HL-60 (cell line): ENCODE results near the gene PTGES2.

ENCODE experiments used
- DNase-seq, 2 experiments: peaks; one replicate each; pipeline ENCODE4 v3.0.0-alpha.2; 2010 to 2020; ENCODE audit warnings: low read depth in 1 of 2, low spot score in 1 of 2
- H3K27ac ChIP-seq: fragments of 250-450 bp; sonication (Bioruptor Pico); replicated peaks from 2 replicates; pipeline ENCODE4 v1.5.1; 2020; ENCODE audit warnings: mild to moderate bottlenecking, moderate library complexity
- H3K27me3 ChIP-seq: fragments of 250-450 bp; sonication (Bioruptor Pico); 2 replicates; pipeline ENCODE4 v1.5.1; 2021; ENCODE audit warnings: mild to moderate bottlenecking, moderate library complexity; ENCODE audit not compliant: insufficient read depth, poor library complexity, severe bottlenecking
- H3K4me3 ChIP-seq: replicated peaks from 2 replicates; pipeline ENCODE4 v1.5.1; 2011; ENCODE audit warnings: mild to moderate bottlenecking, control low read depth, low read length; ENCODE audit not compliant: insufficient read depth
- CTCF ChIP-seq: IDR thresholded peaks from one replicate; pipeline ENCODE4 v1.5.1; 2011; ENCODE audit warnings: low read length, control low read depth, inconsistent platforms; ENCODE audit not compliant: insufficient read depth
- GABPA ChIP-seq: IDR thresholded peaks from 2 replicates; pipeline ENCODE4 v1.6.1; 2012; ENCODE audit warnings: low read depth
- POLR2AphosphoS5 ChIP-seq: IDR thresholded peaks from 2 replicates; pipeline ENCODE4 v1.6.1; 2012; ENCODE audit warnings: low read depth
- SPI1 ChIP-seq: IDR thresholded peaks from 2 replicates; pipeline ENCODE4 v1.6.1; 2012; ENCODE audit warnings: low read depth, mild to moderate bottlenecking, borderline replicate concordance
- long read RNA-seq: library from polyadenylated mRNA; unstranded; transcript quantifications from one replicate; pipeline ENCODE4 v2.0.0, GENCODE V29; 2020
- TF ChIP-seq, protein P1 (sequence below): IDR thresholded peaks from 2 replicates; pipeline ENCODE4 v1.6.1; 2012; ENCODE audit warnings: low read depth; ENCODE audit not compliant: insufficient replicate concordance

Gene PTGES2
- long read RNA-seq, transcript PTGES2-202 (7 exons, 2,331 nt) = major isoform, 13 of 26 reads
- long read RNA-seq, partial matches to known transcripts = 4 of 26 reads
- long read RNA-seq, other reads (novel, unspliced or antisense) = 9 of 26 reads

GRCh38 chr9:128127568-128127989, at the start of gene PTGES2:
PTGES2 (minus strand) TSS chr9:128127729; CDS start chr9:128127717, 12 bp downstream.
- TF ChIP-seq POLR2AphosphoS5 (peak; percentile 57; the same call in 1 of the 2 replicates), CTCF (no peak), GABPA (no peak), SPI1 (no peak)
- TF ChIP-seq, protein P1, sequence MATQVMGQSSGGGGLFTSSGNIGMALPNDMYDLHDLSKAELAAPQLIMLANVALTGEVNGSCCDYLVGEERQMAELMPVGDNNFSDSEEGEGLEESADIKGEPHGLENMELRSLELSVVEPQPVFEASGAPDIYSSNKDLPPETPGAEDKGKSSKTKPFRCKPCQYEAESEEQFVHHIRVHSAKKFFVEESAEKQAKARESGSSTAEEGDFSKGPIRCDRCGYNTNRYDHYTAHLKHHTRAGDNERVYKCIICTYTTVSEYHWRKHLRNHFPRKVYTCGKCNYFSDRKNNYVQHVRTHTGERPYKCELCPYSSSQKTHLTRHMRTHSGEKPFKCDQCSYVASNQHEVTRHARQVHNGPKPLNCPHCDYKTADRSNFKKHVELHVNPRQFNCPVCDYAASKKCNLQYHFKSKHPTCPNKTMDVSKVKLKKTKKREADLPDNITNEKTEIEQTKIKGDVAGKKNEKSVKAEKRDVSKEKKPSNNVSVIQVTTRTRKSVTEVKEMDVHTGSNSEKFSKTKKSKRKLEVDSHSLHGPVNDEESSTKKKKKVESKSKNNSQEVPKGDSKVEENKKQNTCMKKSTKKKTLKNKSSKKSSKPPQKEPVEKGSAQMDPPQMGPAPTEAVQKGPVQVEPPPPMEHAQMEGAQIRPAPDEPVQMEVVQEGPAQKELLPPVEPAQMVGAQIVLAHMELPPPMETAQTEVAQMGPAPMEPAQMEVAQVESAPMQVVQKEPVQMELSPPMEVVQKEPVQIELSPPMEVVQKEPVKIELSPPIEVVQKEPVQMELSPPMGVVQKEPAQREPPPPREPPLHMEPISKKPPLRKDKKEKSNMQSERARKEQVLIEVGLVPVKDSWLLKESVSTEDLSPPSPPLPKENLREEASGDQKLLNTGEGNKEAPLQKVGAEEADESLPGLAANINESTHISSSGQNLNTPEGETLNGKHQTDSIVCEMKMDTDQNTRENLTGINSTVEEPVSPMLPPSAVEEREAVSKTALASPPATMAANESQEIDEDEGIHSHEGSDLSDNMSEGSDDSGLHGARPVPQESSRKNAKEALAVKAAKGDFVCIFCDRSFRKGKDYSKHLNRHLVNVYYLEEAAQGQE = no peak
- DNase-seq = peak; percentile 72 to 81
- Histone ChIP-seq H3K4me3 (peak within 1 kb of the TSS; percentile 93), H3K27ac (peak within 1 kb of the TSS; percentile 100), H3K27me3 (no peaks in the 10 kb centered on the region)

GRCh38 chr9:128175726-128176125, 48.2 kb upstream of the PTGES2 start:
- Histone ChIP-seq H3K27me3 (no peaks in the 10 kb centered on the region), H3K4me3 (no peak overlapping the region), H3K27ac (no peak overlapping the region)
- no peak for TF ChIP-seq GABPA
- no peak for TF ChIP-seq SPI1
- no peak for TF ChIP-seq CTCF
- DNase-seq = no peak

- no peak for TF ChIP-seq SPI1
- no peak for TF ChIP-seq CTCF
- TF ChIP-seq POLR2AphosphoS5 = no peak
- TF ChIP-seq, protein P1 = no peak
- TF ChIP-seq GABPA = no peak
- H3K4me3 ChIP-seq = no peak overlapping the region
- no peaks in the 10 kb centered on the region for H3K27me3 ChIP-seq
- no peak overlapping the region for H3K27ac ChIP-seq
- DNase-seq = no peak
Observed at GRCh38 chr9:128175102-128175563, 47.6 kb upstream of the PTGES2 start.

DNA sequence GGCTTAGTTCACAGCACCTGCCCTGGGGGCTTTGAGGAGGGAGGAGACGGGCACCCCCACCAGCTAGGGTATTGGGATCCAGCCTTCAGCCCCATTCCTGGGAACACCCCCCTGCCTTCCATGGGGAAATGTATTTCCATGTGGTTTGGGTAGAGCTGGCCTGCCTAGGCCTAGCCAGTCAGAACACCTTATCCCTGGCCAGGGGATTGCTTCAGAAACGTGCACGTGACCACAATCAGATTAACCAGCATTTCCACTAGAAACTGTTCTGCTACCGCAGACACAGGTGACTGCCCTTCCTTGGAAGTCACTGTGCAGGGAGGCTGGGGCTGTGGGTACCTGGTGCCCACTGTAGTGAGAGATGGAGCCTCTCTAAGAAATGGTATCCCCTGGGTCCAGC, 46.5 kb upstream of the PTGES2 start:
- H3K4me3 ChIP-seq = no peak overlapping the region
- H3K27ac ChIP-seq = no peak overlapping the region; the same call in 1 of the 2 replicates
- DNase-seq = no peak
- TF ChIP-seq POLR2AphosphoS5 = no peak
- no peaks in the 10 kb centered on the region for H3K27me3 ChIP-seq
